ENCODE data around the gene OR2Z1. TPM values are rescaled to one million over a fixed set of nuclear protein-coding genes. Genes with fewer than 3 reads are reported as not detected.

Gene OR2Z1, protein sequence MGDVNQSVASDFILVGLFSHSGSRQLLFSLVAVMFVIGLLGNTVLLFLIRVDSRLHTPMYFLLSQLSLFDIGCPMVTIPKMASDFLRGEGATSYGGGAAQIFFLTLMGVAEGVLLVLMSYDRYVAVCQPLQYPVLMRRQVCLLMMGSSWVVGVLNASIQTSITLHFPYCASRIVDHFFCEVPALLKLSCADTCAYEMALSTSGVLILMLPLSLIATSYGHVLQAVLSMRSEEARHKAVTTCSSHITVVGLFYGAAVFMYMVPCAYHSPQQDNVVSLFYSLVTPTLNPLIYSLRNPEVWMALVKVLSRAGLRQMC
- polyA plus RNA-seq, result not detected in 3 replicates
- polyA plus RNA-seq (2011; ENCODE audit: low read depth), result not detected
- polyA plus RNA-seq (2011; cell fraction: cytosol; rRNA removed), result not detected in 2 replicates
- not detected in 2 replicates for polyA plus RNA-seq (2011; cell fraction: nucleus; rRNA removed)
- not detected in 2 replicates for polyA plus RNA-seq (2012; ENCODE audit: low replicate concordance)
- not detected in 3 replicates for polyA minus RNA-seq
- polyA minus RNA-seq (2011; cell fraction: cytosol; rRNA and poly(A)+ RNA removed), result not detected
- polyA minus RNA-seq (2011; cell fraction: nucleus; rRNA and poly(A)+ RNA removed), result not detected in 2 replicates

DNA sequence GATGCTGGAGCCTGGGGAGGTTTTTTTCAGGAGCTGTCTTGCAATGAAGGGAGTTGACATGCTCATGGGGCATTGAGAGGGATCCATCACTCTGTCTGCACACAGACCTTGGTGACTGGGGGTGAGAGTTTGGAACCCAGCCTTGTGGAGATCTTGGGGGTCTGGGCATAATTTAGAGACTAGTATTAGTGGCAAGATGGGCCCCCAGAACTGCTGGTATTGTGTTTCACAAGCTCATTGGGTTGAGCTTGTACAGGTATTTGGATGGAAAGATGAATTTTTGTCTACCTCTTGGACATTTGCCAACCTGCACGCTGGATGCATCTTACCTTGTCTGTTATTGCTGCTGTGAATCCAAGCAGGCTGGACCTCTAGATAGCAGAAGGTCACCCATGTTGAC lies at the start of gene OR2Z1:
OR2Z1 (plus strand) TSS at position 301 of the 400 bp plus-strand sequence. CDS start 9,395 bp downstream, outside the sequence.
- dilution Hi-C loops (cut with MboI; ENCODE audit: extremely low pct_ligation_motif_present, low sequenced_read_pairs), result no loop called here
- no peaks in the 10 kb centered on the region for H3K4me1 ChIP-seq (ENCODE audit: control insufficient read depth, extremely low read depth, insufficient read depth, low read length)
- no peaks in the 10 kb centered on the region for H3K79me2 ChIP-seq (ENCODE audit: control insufficient read depth, insufficient read depth, low read length)
- no peak for DNase-seq (ENCODE audit: low read depth, low spot score)
- no peak within 1 kb of the TSS for H2AFZ ChIP-seq (ENCODE audit: control insufficient read depth, low read length)
- TF ChIP-seq, protein P1, sequence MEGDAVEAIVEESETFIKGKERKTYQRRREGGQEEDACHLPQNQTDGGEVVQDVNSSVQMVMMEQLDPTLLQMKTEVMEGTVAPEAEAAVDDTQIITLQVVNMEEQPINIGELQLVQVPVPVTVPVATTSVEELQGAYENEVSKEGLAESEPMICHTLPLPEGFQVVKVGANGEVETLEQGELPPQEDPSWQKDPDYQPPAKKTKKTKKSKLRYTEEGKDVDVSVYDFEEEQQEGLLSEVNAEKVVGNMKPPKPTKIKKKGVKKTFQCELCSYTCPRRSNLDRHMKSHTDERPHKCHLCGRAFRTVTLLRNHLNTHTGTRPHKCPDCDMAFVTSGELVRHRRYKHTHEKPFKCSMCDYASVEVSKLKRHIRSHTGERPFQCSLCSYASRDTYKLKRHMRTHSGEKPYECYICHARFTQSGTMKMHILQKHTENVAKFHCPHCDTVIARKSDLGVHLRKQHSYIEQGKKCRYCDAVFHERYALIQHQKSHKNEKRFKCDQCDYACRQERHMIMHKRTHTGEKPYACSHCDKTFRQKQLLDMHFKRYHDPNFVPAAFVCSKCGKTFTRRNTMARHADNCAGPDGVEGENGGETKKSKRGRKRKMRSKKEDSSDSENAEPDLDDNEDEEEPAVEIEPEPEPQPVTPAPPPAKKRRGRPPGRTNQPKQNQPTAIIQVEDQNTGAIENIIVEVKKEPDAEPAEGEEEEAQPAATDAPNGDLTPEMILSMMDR (optimal IDR thresholded peaks at IDR 0.05 in 1 of 3, IDR thresholded peaks at IDR 0.05 in 1 of 3, conservative IDR thresholded peaks at IDR 0.05 in 1 of 3; ENCODE audit: extremely low read depth in 1 of 3, insufficient read depth in 2 of 3, low read length in 3 of 3), result no peak
- no peak for TF ChIP-seq EZH2 (IDR thresholded peaks at IDR 0.05; ENCODE audit: low read length)
- H3K27ac ChIP-seq (ENCODE audit: control insufficient read depth, insufficient read depth, low read length), result no peak within 1 kb of the TSS
- H3K36me3 ChIP-seq (ENCODE audit: control insufficient read depth in 2 of 2, extremely low read depth in 1 of 2, insufficient read depth in 2 of 2, low read length in 2 of 2), result no peaks in the 10 kb centered on the region
- FAIRE-seq, result no peak
- no peak within 1 kb of the TSS for H3K9ac ChIP-seq (ENCODE audit: control insufficient read depth, extremely low read depth, insufficient read depth, low read length)
- H4K20me1 ChIP-seq (ENCODE audit: control insufficient read depth, extremely low read depth, insufficient read depth, low read length), result no peaks in the 10 kb centered on the region
- H3K9me1 ChIP-seq (ENCODE audit: control insufficient read depth, extremely low read depth, insufficient read depth, low read length), result no peaks in the 10 kb centered on the region
- no peaks in the 10 kb centered on the region for H3K27me3 ChIP-seq (ENCODE audit: control insufficient read depth, extremely low read depth, insufficient read depth, low read length)
- no peak within 1 kb of the TSS for H3K4me3 ChIP-seq (ENCODE audit: control insufficient read depth in 2 of 3, extremely low read depth in 1 of 3, insufficient read depth in 2 of 3, low read depth in 1 of 3, low read length in 3 of 3)
- no peak within 1 kb of the TSS for H3K4me2 ChIP-seq (ENCODE audit: control insufficient read depth, extremely low read depth, insufficient read depth, low read depth, low read length)
- no peaks in the 10 kb centered on the region for H3K9me3 ChIP-seq (ENCODE audit: control insufficient read depth, low read depth, low read length)

DNA sequence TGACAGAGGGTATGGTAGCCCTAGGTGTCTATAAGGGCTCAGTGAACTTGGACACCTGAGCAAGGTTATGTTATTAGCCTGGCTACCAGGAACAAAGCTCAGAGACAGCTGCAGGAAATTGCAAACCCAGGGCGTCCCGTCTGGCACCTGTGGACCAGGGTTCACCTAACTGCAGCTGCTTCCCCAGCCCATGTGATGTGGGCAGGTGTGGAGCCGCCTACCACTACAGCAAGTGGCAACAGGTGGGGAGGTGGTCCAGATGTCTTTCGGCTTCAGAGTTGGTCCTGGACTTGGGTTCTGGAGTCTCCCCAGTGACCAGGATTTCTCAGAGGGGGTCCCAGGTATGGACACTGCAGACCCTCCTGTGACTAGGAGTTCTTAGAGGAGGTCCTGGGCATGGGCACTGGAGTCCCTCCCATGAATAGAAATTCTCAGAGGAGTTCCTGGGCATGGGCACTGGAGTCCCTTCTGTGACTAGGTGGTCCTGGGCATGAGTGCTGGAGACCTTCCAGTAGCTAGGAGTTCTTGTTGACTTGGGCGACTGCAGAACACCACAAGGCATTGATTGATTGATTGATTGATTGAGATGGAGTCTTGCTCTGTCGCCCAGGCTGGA lies 48.0 kb upstream of the OR2Z1 start:
- FAIRE-seq (no peak), DNase-seq (ENCODE audit: low read depth, low spot score) (no peak)
- Histone ChIP-seq H3K4me3 (ENCODE audit: control insufficient read depth in 2 of 3, extremely low read depth in 1 of 3, insufficient read depth in 2 of 3, low read depth in 1 of 3, low read length in 3 of 3) (no peak overlapping the region), H3K4me1 (ENCODE audit: control insufficient read depth, extremely low read depth, insufficient read depth, low read length) (no peaks in the 10 kb centered on the region), H2AFZ (ENCODE audit: control insufficient read depth, low read length) (no peak overlapping the region), H3K27me3 (ENCODE audit: control insufficient read depth, extremely low read depth, insufficient read depth, low read length) (no peaks in the 10 kb centered on the region), H3K9ac (ENCODE audit: control insufficient read depth, extremely low read depth, insufficient read depth, low read length) (no peak overlapping the region), H3K36me3 (ENCODE audit: control insufficient read depth in 2 of 2, extremely low read depth in 1 of 2, insufficient read depth in 2 of 2, low read length in 2 of 2) (no peaks in the 10 kb centered on the region), H3K9me1 (ENCODE audit: control insufficient read depth, extremely low read depth, insufficient read depth, low read length) (no peaks in the 10 kb centered on the region), H3K4me2 (ENCODE audit: control insufficient read depth, extremely low read depth, insufficient read depth, low read depth, low read length) (no peak overlapping the region), H3K79me2 (ENCODE audit: control insufficient read depth, insufficient read depth, low read length) (no peaks in the 10 kb centered on the region), H3K27ac (ENCODE audit: control insufficient read depth, insufficient read depth, low read length) (no peak overlapping the region), H4K20me1 (ENCODE audit: control insufficient read depth, extremely low read depth, insufficient read depth, low read length) (no peaks in the 10 kb centered on the region), H3K9me3 (ENCODE audit: control insufficient read depth, low read depth, low read length) (peaks cover 3% of the 10 kb centered on the region)
- TF ChIP-seq, protein P1 (optimal IDR thresholded peaks at IDR 0.05 in 1 of 3, IDR thresholded peaks at IDR 0.05 in 1 of 3, conservative IDR thresholded peaks at IDR 0.05 in 1 of 3; ENCODE audit: extremely low read depth in 1 of 3, insufficient read depth in 2 of 3, low read length in 3 of 3), result no peak
- no peak for TF ChIP-seq EZH2 (IDR thresholded peaks at IDR 0.05; ENCODE audit: low read length)
- dilution Hi-C loops (cut with MboI; ENCODE audit: extremely low pct_ligation_motif_present, low sequenced_read_pairs), result no loop called here

Data from keratinocyte (primary cell).